ENCODE measurements around the gene SSRP1.

The SSRP1 gene

GRCh38 chr11:57336111-57336666, 497 bp upstream of the SSRP1 start:
- no peak for DNase-seq

- no peak for DNase-seq
Observed at GRCh38 chr11:57335023-57335342, 709 bp downstream of the SSRP1 start.

GRCh38 chr11:57332694-57333440, 2.8 kb downstream of the SSRP1 start:
- no peak for DNase-seq

GRCh38 chr11:57331720-57332119, 4.0 kb downstream of the SSRP1 start:
- DNase-seq: no peak

- no peak for DNase-seq
Observed at GRCh38 chr11:57330029-57330428, 5.7 kb downstream of the SSRP1 start.

- no peak for DNase-seq
Observed at GRCh38 chr11:57327721-57328120, 8.0 kb downstream of the SSRP1 start.

- DNase-seq: no peak
Observed at GRCh38 chr11:57325735-57326048, 10.0 kb downstream of the SSRP1 start.

GRCh38 chr11:57324886-57325734, 10.6 kb downstream of the SSRP1 start, which contains the start of gene TNKS1BP1:
TNKS1BP1 (minus strand) TSS chr11:57324952; CDS start chr11:57321885, 3,067 bp downstream.
- peak; percentile 92 for DNase-seq

- DNase-seq: peak; percentile 33
Observed at GRCh38 chr11:57324154-57324885, 11.4 kb downstream of the SSRP1 start.

- no peak for DNase-seq
Observed at GRCh38 chr11:57323855-57324153, 11.9 kb downstream of the SSRP1 start.

- no peak for DNase-seq
Observed at GRCh38 chr11:57323167-57323854, 12.4 kb downstream of the SSRP1 start.

- DNase-seq: no peak
Observed at GRCh38 chr11:57322256-57323166, 13.2 kb downstream of the SSRP1 start.

GRCh38 chr11:57321388-57322255, 14.1 kb downstream of the SSRP1 start:
- DNase-seq: no peak

- no peak for DNase-seq
Observed at GRCh38 chr11:57320719-57321387, 14.8 kb downstream of the SSRP1 start.

GRCh38 chr11:57320067-57320718, 15.5 kb downstream of the SSRP1 start:
- no peak for DNase-seq

GRCh38 chr11:57318178-57318577, 17.5 kb downstream of the SSRP1 start:
- DNase-seq: no peak

- no peak for DNase-seq
Observed at GRCh38 chr11:57316017-57316416, 19.7 kb downstream of the SSRP1 start.

- DNase-seq: no peak
Observed at GRCh38 chr11:57315491-57315890, 20.2 kb downstream of the SSRP1 start.

- DNase-seq: no peak
Observed at GRCh38 chr11:57314221-57314973, 21.3 kb downstream of the SSRP1 start.

All from stimulated activated CD4-positive, alpha-beta T cell treated with anti-CD3 and anti-CD28 coated beads, Interleukin-12 subunit alpha, Interleukin-12 subunit beta, amount 100 ng/mL, for 4 hours (primary cell).